Measurements from ENCODE around the gene PLCE1. TPM values are rescaled to one million over a fixed set of nuclear protein-coding genes. Genes with fewer than 3 reads are reported as not detected.

The PLCE1 gene
- total RNA-seq, 1 donor from 2014 or later, result 0.84 TPM

DNA sequence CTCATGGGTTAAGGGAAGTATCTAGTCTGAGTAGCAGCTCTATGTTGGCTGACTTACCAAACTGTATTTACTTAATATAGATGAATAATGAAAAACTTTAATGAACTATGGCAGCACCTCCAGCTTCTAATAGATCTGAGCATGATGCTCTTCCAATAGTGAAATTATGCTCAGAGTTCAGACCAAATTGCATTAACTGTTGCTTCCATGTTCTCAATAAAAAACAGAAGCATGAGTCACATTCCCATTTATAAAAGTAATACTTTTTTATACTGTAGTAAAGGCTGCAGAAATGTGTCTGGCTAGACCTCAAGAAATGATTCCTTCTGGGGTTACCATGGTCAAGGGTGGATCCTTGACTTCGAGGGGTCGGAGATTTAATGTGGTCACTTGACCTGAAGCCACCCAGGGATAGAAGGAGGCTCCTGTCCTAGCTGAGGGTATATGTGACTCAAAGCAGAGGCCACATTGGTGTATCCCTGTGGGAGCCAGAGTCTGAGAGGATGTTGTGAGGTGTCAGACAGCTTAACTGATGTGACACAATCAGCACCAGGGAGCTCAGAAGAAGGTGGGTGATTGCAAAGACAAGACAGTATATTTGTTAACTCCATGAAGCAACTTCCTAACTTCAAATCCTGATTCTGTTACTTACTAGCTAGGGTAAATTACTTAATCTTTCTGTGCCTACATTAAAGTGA lies 19.8 kb upstream of the PLCE1 start:
- no peaks in the 10 kb centered on the region for H3K36me3 Mint-ChIP-seq (ENCODE audit: low read depth, unreplicated experiment)
- H3K27me3 Mint-ChIP-seq (ENCODE audit: low read depth, unreplicated experiment), result peaks cover 4% of the 10 kb centered on the region
- Histone ChIP-seq H3K27ac (ENCODE audit: low read depth, low read length) (no peak overlapping the region), H3K4me1 (ENCODE audit: insufficient read depth, low read length) (no peaks in the 10 kb centered on the region), H3K4me2 (ENCODE audit: low read length) (no peak overlapping the region), H3K9me3 (ENCODE audit: insufficient read depth, low read depth, low read length) (no peaks in the 10 kb centered on the region), H3K27me3 (ENCODE audit: insufficient read depth, low read length) (no peaks in the 10 kb centered on the region), H3K79me2 (ENCODE audit: insufficient read depth, low read length) (no peaks in the 10 kb centered on the region), H3K4me3 (ENCODE audit: insufficient read depth, low read depth, low read length) (no peak overlapping the region), H3K36me3 (ENCODE audit: insufficient read depth, low read length) (no peaks in the 10 kb centered on the region), H3K9ac (ENCODE audit: low read length) (no peak overlapping the region), H4K20me1 (ENCODE audit: insufficient read depth, low read length) (no peaks in the 10 kb centered on the region), H2AFZ (ENCODE audit: low read depth, low read length) (no peak overlapping the region)
- no peaks in the 10 kb centered on the region for H3K9me3 Mint-ChIP-seq (ENCODE audit: unreplicated experiment)
- no peak overlapping the region for H3K4me3 Mint-ChIP-seq (ENCODE audit: unreplicated experiment)
- DNase-seq (ENCODE audit: low read depth), result no peak
- TF ChIP-seq EZH2 (IDR thresholded peaks at IDR 0.05; ENCODE audit: insufficient read depth, low read length) (no peak), CTCF (IDR thresholded peaks at IDR 0.05; ENCODE audit: insufficient read depth, low read depth, low read length) (no peak)
- H3K4me1 Mint-ChIP-seq (ENCODE audit: low read depth, unreplicated experiment), result no peaks in the 10 kb centered on the region
- H3K27ac Mint-ChIP-seq (ENCODE audit: unreplicated experiment), result no peak overlapping the region
- FAIRE-seq, result no peak

DNA sequence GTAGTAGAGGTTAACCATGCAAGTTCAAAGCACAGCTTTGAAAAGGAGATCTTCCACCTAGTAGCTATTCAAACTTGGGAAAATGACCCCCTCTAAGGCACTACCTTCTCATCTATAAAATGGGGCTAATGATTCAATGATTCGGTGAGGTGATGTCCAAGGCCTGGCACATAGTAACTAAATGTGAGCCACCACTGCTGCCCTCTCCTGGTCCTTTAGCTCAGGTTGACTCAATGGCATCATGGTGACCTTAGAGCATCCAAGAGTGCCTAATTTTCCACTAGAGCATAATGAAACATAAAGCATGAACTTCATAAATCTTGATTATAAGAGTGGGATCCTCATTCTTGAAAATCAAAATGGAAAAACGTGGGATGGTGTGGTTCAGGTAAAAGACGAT lies 16.3 kb upstream of the PLCE1 start:
- H3K27ac Mint-ChIP-seq (ENCODE audit: unreplicated experiment), result no peak overlapping the region
- Histone ChIP-seq H3K79me2 (ENCODE audit: insufficient read depth, low read length) (no peaks in the 10 kb centered on the region), H4K20me1 (ENCODE audit: insufficient read depth, low read length) (no peaks in the 10 kb centered on the region), H3K4me2 (ENCODE audit: low read length) (no peak overlapping the region), H3K27ac (ENCODE audit: low read depth, low read length) (no peak overlapping the region), H3K9ac (ENCODE audit: low read length) (no peak overlapping the region), H3K36me3 (ENCODE audit: insufficient read depth, low read length) (no peaks in the 10 kb centered on the region), H3K4me1 (ENCODE audit: insufficient read depth, low read length) (no peaks in the 10 kb centered on the region), H2AFZ (ENCODE audit: low read depth, low read length) (no peak overlapping the region), H3K27me3 (ENCODE audit: insufficient read depth, low read length) (no peaks in the 10 kb centered on the region), H3K4me3 (ENCODE audit: insufficient read depth, low read depth, low read length) (no peak overlapping the region), H3K9me3 (ENCODE audit: insufficient read depth, low read depth, low read length) (no peaks in the 10 kb centered on the region)
- H3K36me3 Mint-ChIP-seq (ENCODE audit: low read depth, unreplicated experiment), result no peaks in the 10 kb centered on the region
- H3K9me3 Mint-ChIP-seq (ENCODE audit: unreplicated experiment), result no peaks in the 10 kb centered on the region
- H3K4me1 Mint-ChIP-seq (ENCODE audit: low read depth, unreplicated experiment), result no peaks in the 10 kb centered on the region
- H3K4me3 Mint-ChIP-seq (ENCODE audit: unreplicated experiment), result no peak overlapping the region
- FAIRE-seq (no peak), DNase-seq (ENCODE audit: low read depth) (no peak)
- TF ChIP-seq EZH2 (IDR thresholded peaks at IDR 0.05; ENCODE audit: insufficient read depth, low read length), result no peak
- TF ChIP-seq CTCF (IDR thresholded peaks at IDR 0.05; ENCODE audit: insufficient read depth, low read depth, low read length), result no peak
- H3K27me3 Mint-ChIP-seq (ENCODE audit: low read depth, unreplicated experiment), result peaks cover 6% of the 10 kb centered on the region

DNA sequence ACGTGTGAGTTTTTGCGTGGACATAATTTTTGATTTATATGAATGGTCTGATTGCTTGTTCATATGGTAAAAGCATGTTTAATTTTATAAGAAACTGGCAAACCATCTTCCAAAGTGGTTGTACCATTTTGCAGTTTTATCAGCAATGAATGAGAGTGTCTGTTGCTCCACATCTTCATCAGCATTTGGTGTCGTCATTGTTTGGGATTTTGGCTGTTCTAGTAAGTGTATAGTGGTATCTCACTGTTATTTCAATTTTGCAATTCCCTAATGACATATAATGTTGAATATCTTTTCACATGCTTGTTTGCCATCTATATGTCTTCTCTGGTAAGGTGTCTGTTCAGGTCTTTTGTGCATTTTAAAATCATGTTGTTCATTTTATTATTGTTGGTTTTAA lies 13.2 kb upstream of the PLCE1 start:
- Histone ChIP-seq H3K9me3 (ENCODE audit: insufficient read depth, low read depth, low read length) (no peaks in the 10 kb centered on the region), H2AFZ (ENCODE audit: low read depth, low read length) (no peak overlapping the region), H3K4me2 (ENCODE audit: low read length) (no peak overlapping the region), H3K79me2 (ENCODE audit: insufficient read depth, low read length) (no peaks in the 10 kb centered on the region), H3K4me1 (ENCODE audit: insufficient read depth, low read length) (no peaks in the 10 kb centered on the region), H3K9ac (ENCODE audit: low read length) (no peak overlapping the region), H3K36me3 (ENCODE audit: insufficient read depth, low read length) (no peaks in the 10 kb centered on the region), H4K20me1 (ENCODE audit: insufficient read depth, low read length) (no peaks in the 10 kb centered on the region), H3K27me3 (ENCODE audit: insufficient read depth, low read length) (no peaks in the 10 kb centered on the region), H3K4me3 (ENCODE audit: insufficient read depth, low read depth, low read length) (no peak overlapping the region), H3K27ac (ENCODE audit: low read depth, low read length) (no peak overlapping the region)
- FAIRE-seq, result no peak
- Mint-ChIP-seq H3K27ac (ENCODE audit: unreplicated experiment) (no peak overlapping the region), H3K9me3 (ENCODE audit: unreplicated experiment) (no peaks in the 10 kb centered on the region), H3K36me3 (ENCODE audit: low read depth, unreplicated experiment) (no peaks in the 10 kb centered on the region), H3K27me3 (ENCODE audit: low read depth, unreplicated experiment) (peaks cover 4% of the 10 kb centered on the region), H3K4me1 (ENCODE audit: low read depth, unreplicated experiment) (no peaks in the 10 kb centered on the region), H3K4me3 (ENCODE audit: unreplicated experiment) (no peak overlapping the region)
- TF ChIP-seq CTCF (IDR thresholded peaks at IDR 0.05; ENCODE audit: insufficient read depth, low read depth, low read length) (no peak), EZH2 (IDR thresholded peaks at IDR 0.05; ENCODE audit: insufficient read depth, low read length) (no peak)
- DNase-seq (ENCODE audit: low read depth), result no peak
